Osteoblast (primary cell): ENCODE measurements around the gene COL18A1. TPM values are rescaled to one million over a fixed set of nuclear protein-coding genes. Genes with fewer than 3 reads are reported as not detected.
A peak's percentile ranks its signal among the peaks of the same experiment; 100 is the strongest.

Source experiments
- DNase-seq: peaks from one replicate; pipeline ENCODE4 v3.0.0; 2011; ENCODE audit warnings: low spot score, mixed read lengths; ENCODE audit not compliant: insufficient read length; ENCODE audit errors: missing footprints
- H2AFZ ChIP-seq: 2 replicates; pipeline ENCODE4 v1.6.0; 2011; ENCODE audit warnings: mild to moderate bottlenecking, low read length
- H3K27ac ChIP-seq: 2 replicates; pipeline ENCODE4 v1.5.1; 2011; ENCODE audit warnings: mild to moderate bottlenecking, low read depth, low read length, moderate library complexity
- H3K27me3 ChIP-seq: 2 replicates; pipeline ENCODE4 v1.6.0; 2012; ENCODE audit warnings: mild to moderate bottlenecking, control low read depth, inconsistent platforms, low read length, moderate library complexity; ENCODE audit not compliant: insufficient read depth
- H3K36me3 ChIP-seq: 2 replicates; pipeline ENCODE4 v1.5.1; 2011; ENCODE audit warnings: mild to moderate bottlenecking, low read length, control low read depth, moderate library complexity; ENCODE audit not compliant: insufficient read depth
- H3K4me1 ChIP-seq: 2 replicates; pipeline ENCODE4 v1.5.1; 2011; ENCODE audit warnings: mild to moderate bottlenecking, low read length, control low read depth, moderate library complexity; ENCODE audit not compliant: insufficient read depth
- H3K4me2 ChIP-seq: 2 replicates; pipeline ENCODE4 v1.6.0; 2011; ENCODE audit warnings: mild to moderate bottlenecking, low read length; ENCODE audit not compliant: insufficient read depth
- H3K4me3 ChIP-seq: fragments of 200-600 bp; sonication (generic); 3 replicates; pipeline ENCODE4 v1.5.1; 2012; ENCODE audit warnings: mild to moderate bottlenecking, low read length, inconsistent platforms; ENCODE audit not compliant: insufficient read depth
- H3K79me2 ChIP-seq: 2 replicates; pipeline ENCODE4 v1.6.0; 2012; ENCODE audit warnings: mild to moderate bottlenecking, low read length, control low read depth, inconsistent platforms; ENCODE audit not compliant: insufficient read depth
- H3K9me3 ChIP-seq: 2 replicates; pipeline ENCODE4 v1.5.1; 2011; ENCODE audit warnings: low read depth, low read length, control low read depth
- H4K20me1 ChIP-seq: 2 replicates; pipeline ENCODE4 v1.6.0; 2012; ENCODE audit warnings: mild to moderate bottlenecking, low read length, control low read depth; ENCODE audit not compliant: insufficient read depth
- total RNA-seq: library from RNA; depleted of rRNA; stranded (reverse); fragments of >200 nt; gene quantifications from 2 replicates; pipeline ENCODE4 v1.2.3, GENCODE V29; 2012
- TF ChIP-seq, protein P1 (sequence below): IDR thresholded peaks from 2 replicates; pipeline ENCODE4 v1.5.1; 2011; ENCODE audit warnings: mild to moderate bottlenecking, low read depth, low read length, moderate library complexity; ENCODE audit errors: extremely low read depth

COL18A1 gene
- total RNA-seq, 1 donor = 8.3 TPM

- TF ChIP-seq, protein P1, sequence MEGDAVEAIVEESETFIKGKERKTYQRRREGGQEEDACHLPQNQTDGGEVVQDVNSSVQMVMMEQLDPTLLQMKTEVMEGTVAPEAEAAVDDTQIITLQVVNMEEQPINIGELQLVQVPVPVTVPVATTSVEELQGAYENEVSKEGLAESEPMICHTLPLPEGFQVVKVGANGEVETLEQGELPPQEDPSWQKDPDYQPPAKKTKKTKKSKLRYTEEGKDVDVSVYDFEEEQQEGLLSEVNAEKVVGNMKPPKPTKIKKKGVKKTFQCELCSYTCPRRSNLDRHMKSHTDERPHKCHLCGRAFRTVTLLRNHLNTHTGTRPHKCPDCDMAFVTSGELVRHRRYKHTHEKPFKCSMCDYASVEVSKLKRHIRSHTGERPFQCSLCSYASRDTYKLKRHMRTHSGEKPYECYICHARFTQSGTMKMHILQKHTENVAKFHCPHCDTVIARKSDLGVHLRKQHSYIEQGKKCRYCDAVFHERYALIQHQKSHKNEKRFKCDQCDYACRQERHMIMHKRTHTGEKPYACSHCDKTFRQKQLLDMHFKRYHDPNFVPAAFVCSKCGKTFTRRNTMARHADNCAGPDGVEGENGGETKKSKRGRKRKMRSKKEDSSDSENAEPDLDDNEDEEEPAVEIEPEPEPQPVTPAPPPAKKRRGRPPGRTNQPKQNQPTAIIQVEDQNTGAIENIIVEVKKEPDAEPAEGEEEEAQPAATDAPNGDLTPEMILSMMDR = no peak
- Histone ChIP-seq H3K4me2 (peak overlapping the region; percentile 93), H3K9me3 (no peaks in the 10 kb centered on the region), H4K20me1 (no peaks in the 10 kb centered on the region), H3K27ac (peak overlapping the region; percentile 88), H3K4me1 (peaks cover 23% of the 10 kb centered on the region), H3K79me2 (no peaks in the 10 kb centered on the region), H2AFZ (peak overlapping the region; percentile 78), H3K4me3 (peak overlapping the region; percentile 68), H3K27me3 (no peaks in the 10 kb centered on the region), H3K36me3 (no peaks in the 10 kb centered on the region)
- no peak for DNase-seq
Measured at GRCh38 chr21:45471525-45472221, 66.7 kb downstream of the COL18A1 start.

DNA sequence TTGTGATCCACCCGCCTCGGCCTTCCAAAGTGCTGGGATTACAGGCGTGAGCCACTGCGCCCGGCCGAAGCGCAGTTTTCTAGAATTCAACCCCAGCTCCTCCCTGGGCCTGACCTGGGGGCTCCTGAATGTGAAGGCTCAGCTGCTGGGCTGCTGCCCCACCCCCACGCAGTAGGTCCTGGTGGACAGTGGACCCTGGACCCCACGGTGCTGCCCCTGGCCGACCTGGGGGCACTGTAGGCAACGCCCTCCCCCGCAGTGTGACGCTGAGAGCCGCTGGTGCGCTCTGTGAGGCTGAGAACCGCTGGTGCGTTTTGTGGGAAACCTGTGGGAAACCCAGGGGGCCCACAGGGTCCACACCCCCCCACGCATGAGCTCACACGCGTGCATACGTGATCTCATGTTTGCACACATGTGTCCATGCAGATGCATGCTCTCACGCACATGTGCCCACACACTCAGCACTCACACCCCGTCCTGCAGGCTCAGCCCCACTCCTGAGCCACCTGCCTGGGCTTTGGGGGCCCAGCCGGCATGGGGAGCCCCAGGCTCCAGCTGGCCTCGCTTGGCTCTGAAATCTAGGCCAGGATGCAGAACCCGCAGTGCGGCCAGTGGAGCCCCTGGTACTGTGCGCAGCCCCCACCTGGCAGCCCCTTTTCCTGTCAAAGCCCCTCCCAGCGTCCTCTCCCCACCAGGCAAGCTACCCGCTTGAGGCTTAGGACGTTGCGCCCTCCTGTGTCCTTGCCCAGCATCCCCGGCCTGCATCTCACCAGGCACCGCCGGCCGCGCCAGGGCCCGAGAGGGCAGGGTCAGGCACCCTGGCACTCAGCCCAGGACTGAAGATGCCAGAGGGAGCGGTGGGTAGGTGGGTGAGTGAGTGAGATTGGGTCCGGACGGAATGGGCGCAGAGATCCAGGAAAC lies 67.7 kb downstream of the COL18A1 start:
- Histone ChIP-seq H3K9me3 (no peaks in the 10 kb centered on the region), H3K27me3 (no peaks in the 10 kb centered on the region), H3K36me3 (no peaks in the 10 kb centered on the region), H3K4me1 (peaks cover 23% of the 10 kb centered on the region), H4K20me1 (no peaks in the 10 kb centered on the region), H3K79me2 (no peaks in the 10 kb centered on the region), H3K27ac (no peak overlapping the region), H2AFZ (no peak overlapping the region), H3K4me2 (no peak overlapping the region), H3K4me3 (no peak overlapping the region)
- no peak for DNase-seq
- TF ChIP-seq, protein P1 = no peak

GRCh38 chr21:45473496-45474322 lies 68.7 kb downstream of the COL18A1 start:
- Histone ChIP-seq H3K27ac (no peak overlapping the region), H3K9me3 (no peaks in the 10 kb centered on the region), H3K4me1 (peaks cover 26% of the 10 kb centered on the region), H2AFZ (no peak overlapping the region), H3K4me3 (no peak overlapping the region), H3K36me3 (no peaks in the 10 kb centered on the region), H3K4me2 (no peak overlapping the region), H3K27me3 (no peaks in the 10 kb centered on the region), H4K20me1 (no peaks in the 10 kb centered on the region), H3K79me2 (no peaks in the 10 kb centered on the region)
- DNase-seq = no peak
- TF ChIP-seq, protein P1 = peak; percentile 9
